T-helper 2 cell treated with Interferon-gamma antibody and Interleukin-4, amounts not matched to agents 5 μg/mL and 100 μg/mL, for 36 hours (primary cell): ENCODE results near the gene ARHGEF2.

Experiments
- DNase-seq: peaks from one replicate; pipeline ENCODE4 v3.0.0; 2021; ENCODE audit warnings: low spot score
- H3K27ac Mint-ChIP-seq: one replicate; pipeline ENCODE4 v1.8.0; 2021; ENCODE audit warnings: mild to moderate bottlenecking, mixed read lengths
- H3K27me3 Mint-ChIP-seq: one replicate; pipeline ENCODE4 v1.8.0; 2021; ENCODE audit warnings: low read depth, mixed read lengths
- H3K36me3 Mint-ChIP-seq: one replicate; pipeline ENCODE4 v1.8.0; 2021; ENCODE audit warnings: low read depth, mixed read lengths
- H3K4me1 Mint-ChIP-seq: one replicate; pipeline ENCODE4 v1.8.0; 2021; ENCODE audit warnings: low read depth, mixed read lengths
- H3K4me3 Mint-ChIP-seq: one replicate; pipeline ENCODE4 v1.8.0; 2022; ENCODE audit warnings: mild to moderate bottlenecking, moderate library complexity, mixed read lengths
- H3K9me3 Mint-ChIP-seq: one replicate; pipeline ENCODE4 v1.8.0; 2021; ENCODE audit warnings: mixed read lengths

Gene ARHGEF2

DNA sequence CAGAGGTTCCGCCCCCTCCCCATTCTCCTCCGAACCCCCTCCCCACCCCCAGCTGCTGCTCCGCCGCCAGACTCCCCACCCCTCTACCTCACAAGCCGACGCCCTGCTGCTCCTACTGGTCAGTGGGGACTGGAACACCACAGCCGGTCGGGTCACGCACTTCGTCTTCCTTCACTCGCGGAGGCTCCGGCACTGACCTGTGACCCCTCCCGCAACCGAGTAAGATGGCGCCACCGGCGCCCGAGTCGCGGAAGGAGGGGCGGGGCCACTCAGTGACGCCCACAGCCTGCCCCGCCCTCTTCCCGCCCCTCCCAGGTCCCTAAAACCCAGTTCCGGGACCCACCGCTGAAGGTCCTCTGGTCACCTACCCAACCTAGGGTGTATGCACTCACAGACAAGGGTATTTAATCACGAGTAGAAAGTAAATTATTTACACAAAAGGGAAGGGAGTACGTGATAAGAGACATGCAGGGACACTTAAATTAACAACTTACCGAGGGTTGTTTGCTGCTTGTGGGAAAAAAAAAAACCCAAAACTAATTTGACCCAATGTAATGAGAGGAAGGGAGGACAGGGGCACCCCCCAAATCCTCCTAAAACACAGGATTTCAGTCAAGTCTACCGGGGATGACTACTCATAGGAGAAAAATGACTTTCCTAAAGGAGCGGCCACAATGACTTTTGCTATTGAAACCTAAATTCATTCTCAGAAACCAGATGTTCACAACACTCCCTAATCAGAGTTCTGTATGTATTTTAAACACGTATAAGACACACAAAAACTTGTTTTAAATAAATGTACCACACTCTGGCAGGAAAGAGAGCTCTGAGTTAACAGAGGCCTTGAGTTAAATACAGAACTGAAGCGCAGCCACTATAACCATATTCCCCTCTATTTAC, 66.9 kb downstream of the ARHGEF2 start, which contains the start of gene RIT1:
RIT1 (minus strand) TSS at position 194 of the 900 bp plus-strand sequence. CDS start 588 bp downstream, outside the sequence.
- no peaks in the 10 kb centered on the region for H3K9me3 Mint-ChIP-seq
- DNase-seq, result peak; percentile 80
- peaks cover 20% of the 10 kb centered on the region for H3K4me1 Mint-ChIP-seq
- H3K4me3 Mint-ChIP-seq, result peak within 1 kb of the TSS; percentile 98
- no peaks in the 10 kb centered on the region for H3K27me3 Mint-ChIP-seq
- peaks cover 62% of the 10 kb centered on the region for H3K36me3 Mint-ChIP-seq
- H3K27ac Mint-ChIP-seq, result peak within 1 kb of the TSS; percentile 99

DNA sequence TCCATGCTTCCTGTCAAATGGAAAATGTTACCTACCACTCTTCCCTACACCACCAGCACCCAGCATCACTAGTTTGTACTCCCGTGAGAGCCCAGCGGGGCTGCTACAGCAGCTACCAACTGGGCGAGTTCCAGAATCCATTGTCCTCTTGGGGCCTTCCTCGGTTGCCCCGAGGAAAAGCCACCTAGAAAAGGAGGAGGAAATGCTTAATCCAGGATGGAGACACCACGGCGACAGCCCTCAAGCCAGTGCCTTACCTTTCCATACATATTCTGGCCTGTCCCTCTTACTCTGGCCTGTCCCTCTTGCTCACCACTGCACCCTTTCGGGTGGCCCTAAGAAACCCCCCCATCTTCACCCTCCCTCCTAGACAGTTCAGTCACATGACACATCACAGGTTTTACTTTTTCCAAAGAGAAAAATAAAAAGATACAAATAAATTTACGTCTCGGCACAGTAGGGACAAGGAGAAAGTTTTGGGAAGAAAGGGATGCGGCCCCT, 67.7 kb downstream of the ARHGEF2 start:
- no peak for DNase-seq
- peaks cover 55% of the 10 kb centered on the region for H3K36me3 Mint-ChIP-seq
- H3K4me3 Mint-ChIP-seq, result peak overlapping the region; percentile 98
- H3K9me3 Mint-ChIP-seq, result no peaks in the 10 kb centered on the region
- no peaks in the 10 kb centered on the region for H3K27me3 Mint-ChIP-seq
- peak overlapping the region; percentile 99 for H3K27ac Mint-ChIP-seq
- peaks cover 20% of the 10 kb centered on the region for H3K4me1 Mint-ChIP-seq

DNA sequence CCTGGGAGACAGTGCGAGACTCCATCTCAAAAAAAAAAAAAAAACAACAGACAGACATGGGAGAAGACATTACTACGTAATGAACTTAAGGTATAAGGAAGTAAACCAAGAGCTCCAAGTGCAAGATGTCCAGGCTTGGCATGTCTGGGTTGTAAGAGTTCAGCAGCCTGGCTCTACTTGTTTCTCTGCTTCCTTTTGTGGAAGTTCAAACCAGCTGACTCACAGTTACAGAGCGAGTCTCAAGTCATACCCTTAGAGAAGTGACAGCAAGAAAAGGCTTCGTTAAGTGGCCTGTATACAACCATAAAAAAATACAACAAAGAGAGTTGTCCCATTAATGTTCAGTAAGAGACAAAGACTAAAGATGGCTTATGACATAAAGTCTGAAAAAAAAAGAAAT, 68.5 kb downstream of the ARHGEF2 start:
- Mint-ChIP-seq H3K27me3 (no peaks in the 10 kb centered on the region), H3K27ac (peak overlapping the region; percentile 69), H3K36me3 (peaks cover 52% of the 10 kb centered on the region), H3K9me3 (no peaks in the 10 kb centered on the region), H3K4me1 (peaks cover 20% of the 10 kb centered on the region), H3K4me3 (peak overlapping the region; percentile 98)
- DNase-seq, result no peak

DNA sequence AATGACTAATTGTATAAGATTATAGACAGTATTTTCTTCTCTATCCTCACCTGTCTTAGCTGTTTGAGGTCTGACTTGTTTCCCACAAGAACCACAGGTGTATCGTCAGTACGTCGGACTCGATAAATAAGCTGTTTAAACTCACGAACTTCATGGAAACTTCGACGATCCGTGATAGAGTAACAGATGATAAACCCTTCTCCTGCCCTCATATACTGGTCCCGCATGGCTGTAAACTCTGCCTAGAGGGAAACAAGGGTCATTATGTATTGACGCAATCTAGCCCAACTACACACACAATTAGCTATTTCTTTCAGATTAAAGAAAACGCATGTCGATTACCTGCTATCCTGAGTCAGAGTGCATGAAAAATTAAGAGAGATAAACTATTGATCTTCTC, 74.1 kb downstream of the ARHGEF2 start:
- Mint-ChIP-seq H3K4me3 (no peak overlapping the region), H3K27ac (no peak overlapping the region), H3K9me3 (no peaks in the 10 kb centered on the region), H3K36me3 (peaks cover 36% of the 10 kb centered on the region), H3K27me3 (no peaks in the 10 kb centered on the region), H3K4me1 (no peaks in the 10 kb centered on the region)
- no peak for DNase-seq

DNA sequence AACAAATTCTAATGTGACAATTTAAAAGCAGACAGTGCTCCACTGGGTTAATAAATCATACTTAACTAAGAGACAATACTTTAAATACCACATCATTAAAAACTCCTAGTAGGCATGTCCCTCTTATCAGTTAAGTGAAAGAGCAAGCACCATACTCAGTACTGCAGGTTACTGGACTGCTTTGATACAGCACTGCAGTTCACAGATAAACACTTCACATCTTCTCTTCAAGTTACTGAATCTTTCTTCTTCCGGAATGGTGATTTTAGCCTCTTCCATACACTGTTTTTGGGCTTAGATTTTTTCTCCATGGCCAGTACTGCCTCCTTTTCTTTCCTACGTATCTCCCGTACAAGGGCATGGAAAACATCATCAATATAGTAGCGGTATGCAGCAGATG, 78.2 kb downstream of the ARHGEF2 start:
- Mint-ChIP-seq H3K27ac (no peak overlapping the region), H3K36me3 (peaks cover 41% of the 10 kb centered on the region), H3K4me1 (no peaks in the 10 kb centered on the region), H3K27me3 (no peaks in the 10 kb centered on the region), H3K9me3 (no peaks in the 10 kb centered on the region), H3K4me3 (no peak overlapping the region)
- DNase-seq, result no peak

DNA sequence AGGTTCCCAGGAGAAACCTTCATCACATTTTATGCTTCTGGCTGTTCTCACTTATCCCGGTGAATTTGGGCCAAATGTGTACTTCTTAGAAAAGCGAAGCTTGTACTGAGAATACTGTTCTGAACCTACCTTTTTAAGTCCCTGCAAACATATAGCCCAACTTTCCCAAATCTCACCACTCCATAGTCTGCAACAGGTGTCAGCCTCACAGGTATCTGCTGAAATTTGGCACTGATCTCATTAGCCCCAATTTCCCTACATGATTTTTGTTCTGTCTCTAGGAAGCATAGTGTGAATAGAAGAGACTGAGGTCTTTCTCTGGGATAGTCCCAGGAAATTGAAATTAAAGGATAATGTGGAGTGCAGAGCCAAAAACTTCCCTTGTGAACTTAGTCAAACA, 78.7 kb downstream of the ARHGEF2 start:
- Mint-ChIP-seq H3K9me3 (no peaks in the 10 kb centered on the region), H3K27me3 (no peaks in the 10 kb centered on the region), H3K27ac (no peak overlapping the region), H3K4me1 (no peaks in the 10 kb centered on the region), H3K36me3 (peaks cover 40% of the 10 kb centered on the region), H3K4me3 (no peak overlapping the region)
- no peak for DNase-seq

DNA sequence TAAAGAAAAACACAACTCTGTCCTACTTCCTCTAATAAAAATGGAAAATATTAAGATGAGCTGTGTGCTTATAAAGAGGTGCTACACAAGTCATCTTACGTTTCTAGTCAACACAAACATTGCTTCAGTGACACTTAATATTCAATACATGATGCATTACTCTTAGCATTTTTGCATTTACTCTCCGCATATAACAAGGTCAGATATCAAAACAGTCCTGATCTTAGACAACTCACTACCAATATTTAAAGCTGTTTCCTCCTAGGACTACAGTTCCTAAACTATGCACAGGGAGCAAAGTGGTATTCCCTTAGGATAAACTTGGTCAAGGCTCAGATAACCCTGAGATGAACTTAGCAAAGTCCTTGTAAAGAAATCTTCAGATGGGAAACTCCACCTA, 79.5 kb downstream of the ARHGEF2 start:
- H3K4me3 Mint-ChIP-seq, result no peak overlapping the region
- DNase-seq, result no peak
- no peaks in the 10 kb centered on the region for H3K9me3 Mint-ChIP-seq
- peaks cover under 1% of the 10 kb centered on the region for H3K4me1 Mint-ChIP-seq
- no peak overlapping the region for H3K27ac Mint-ChIP-seq
- peaks cover 32% of the 10 kb centered on the region for H3K36me3 Mint-ChIP-seq
- no peaks in the 10 kb centered on the region for H3K27me3 Mint-ChIP-seq

DNA sequence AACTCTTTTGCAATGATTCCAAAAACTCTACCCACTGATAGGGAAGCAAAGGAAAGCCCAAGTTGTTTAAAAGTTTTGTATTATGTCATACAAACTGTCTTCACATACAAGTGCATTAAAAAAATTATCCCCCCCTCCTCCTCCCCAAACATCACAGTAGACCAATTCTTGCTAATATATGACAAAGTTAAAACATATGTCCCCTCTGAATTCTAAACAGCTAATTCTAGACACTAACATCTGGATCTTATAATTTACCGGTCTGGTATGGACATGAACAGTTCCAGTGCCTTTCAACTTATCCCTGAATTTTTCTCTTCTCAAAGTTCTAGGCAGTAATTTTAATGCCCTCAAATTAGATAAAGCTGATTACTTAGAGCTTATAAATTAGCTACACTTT, 80.6 kb downstream of the ARHGEF2 start:
- Mint-ChIP-seq H3K4me1 (peaks cover 10% of the 10 kb centered on the region), H3K27me3 (no peaks in the 10 kb centered on the region), H3K4me3 (no peak overlapping the region), H3K27ac (peak overlapping the region; percentile 16), H3K36me3 (peaks cover 28% of the 10 kb centered on the region), H3K9me3 (no peaks in the 10 kb centered on the region)
- DNase-seq, result no peak
